Omental fat pad (tissue), 4 donors: ENCODE data around the gene TMEM176B. TPM values are rescaled to one million over a fixed set of nuclear protein-coding genes. Genes with fewer than 3 reads are reported as not detected.
A peak's percentile ranks its signal among the peaks of the same experiment; 100 is the strongest.
"Not testable (repeated sequence)": the region's sequence is repeated elsewhere in the genome, so short reads cannot be mapped to it uniquely, and the experiment has no call there.

Source experiments
- ATAC-seq: fragments of 150-250 bp; one replicate; pipeline ENCODE4 v1.9.1; 2016; ENCODE audit warnings: mild to moderate bottlenecking, moderate library complexity; ENCODE audit not compliant: low FRiP score
- DNase-seq: peaks from one replicate; pipeline ENCODE4 v3.0.0-alpha.2; 2019; ENCODE audit warnings: low spot score
- total RNA-seq, 4 donors: library from RNA; depleted of rRNA; stranded (reverse); fragments of >200 nt; gene quantifications; one replicate each; pipeline ENCODE4 v1.1.0, GENCODE V29; 2016
- TF ChIP-seq, protein P1 (sequence below), 3 donors: fragments of 450-650 bp; IDR thresholded peaks; one replicate each; pipeline ENCODE4 v1.5.1; 2016 to 2017; ENCODE audit warnings: antibody characterized with exemption in 3 of 3, mild to moderate bottlenecking in 3 of 3, moderate library complexity in 2 of 3

Gene TMEM176B
- total RNA-seq, 4 donors from 2014 or later: 35.9 to 122 (median 80.0) TPM

DNA sequence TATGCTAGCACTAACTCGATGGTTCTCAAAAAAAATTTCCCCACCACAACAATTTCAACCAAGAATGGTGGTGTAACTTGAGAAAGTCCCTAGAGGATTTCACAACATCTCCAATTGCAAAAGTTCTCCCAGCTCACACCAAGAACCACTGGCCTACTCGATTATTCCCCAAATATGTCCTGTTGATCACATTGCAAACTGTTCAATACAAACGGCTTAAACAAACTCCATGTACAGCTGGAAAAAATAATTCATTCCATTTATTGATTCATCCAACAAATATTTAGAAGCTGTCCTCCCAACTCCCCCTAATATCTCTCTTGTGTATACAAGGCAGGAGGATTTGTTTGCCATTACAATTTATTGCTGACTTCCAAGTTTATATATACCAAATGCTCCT is 19.1 kb downstream of the TMEM176B start:
- ATAC-seq: no peak
- TF ChIP-seq, protein P1, sequence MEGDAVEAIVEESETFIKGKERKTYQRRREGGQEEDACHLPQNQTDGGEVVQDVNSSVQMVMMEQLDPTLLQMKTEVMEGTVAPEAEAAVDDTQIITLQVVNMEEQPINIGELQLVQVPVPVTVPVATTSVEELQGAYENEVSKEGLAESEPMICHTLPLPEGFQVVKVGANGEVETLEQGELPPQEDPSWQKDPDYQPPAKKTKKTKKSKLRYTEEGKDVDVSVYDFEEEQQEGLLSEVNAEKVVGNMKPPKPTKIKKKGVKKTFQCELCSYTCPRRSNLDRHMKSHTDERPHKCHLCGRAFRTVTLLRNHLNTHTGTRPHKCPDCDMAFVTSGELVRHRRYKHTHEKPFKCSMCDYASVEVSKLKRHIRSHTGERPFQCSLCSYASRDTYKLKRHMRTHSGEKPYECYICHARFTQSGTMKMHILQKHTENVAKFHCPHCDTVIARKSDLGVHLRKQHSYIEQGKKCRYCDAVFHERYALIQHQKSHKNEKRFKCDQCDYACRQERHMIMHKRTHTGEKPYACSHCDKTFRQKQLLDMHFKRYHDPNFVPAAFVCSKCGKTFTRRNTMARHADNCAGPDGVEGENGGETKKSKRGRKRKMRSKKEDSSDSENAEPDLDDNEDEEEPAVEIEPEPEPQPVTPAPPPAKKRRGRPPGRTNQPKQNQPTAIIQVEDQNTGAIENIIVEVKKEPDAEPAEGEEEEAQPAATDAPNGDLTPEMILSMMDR (IDR thresholded peaks at IDR 0.05): no peak
- DNase-seq: no peak

DNA sequence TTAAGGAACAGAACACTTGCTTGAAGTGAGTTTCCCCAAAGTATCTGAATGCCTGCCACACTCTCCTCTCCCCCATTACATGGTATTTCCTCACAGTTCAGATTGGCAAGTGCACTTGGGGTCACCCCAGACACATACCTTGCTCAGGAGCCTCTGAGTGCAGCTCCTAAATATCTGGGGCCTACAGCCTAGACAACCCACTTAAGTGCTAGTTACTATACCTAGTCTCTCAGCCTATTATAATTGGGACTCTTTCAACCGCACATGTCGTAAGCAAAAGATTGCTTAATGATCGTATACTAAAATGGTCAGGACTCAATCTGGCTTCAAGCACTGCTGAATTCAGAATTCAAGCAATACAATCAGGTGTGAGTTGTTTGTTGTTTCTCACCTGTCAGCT is 19.9 kb downstream of the TMEM176B start:
- ATAC-seq: no peak
- TF ChIP-seq, protein P1 (IDR thresholded peaks at IDR 0.05): no peak

DNA sequence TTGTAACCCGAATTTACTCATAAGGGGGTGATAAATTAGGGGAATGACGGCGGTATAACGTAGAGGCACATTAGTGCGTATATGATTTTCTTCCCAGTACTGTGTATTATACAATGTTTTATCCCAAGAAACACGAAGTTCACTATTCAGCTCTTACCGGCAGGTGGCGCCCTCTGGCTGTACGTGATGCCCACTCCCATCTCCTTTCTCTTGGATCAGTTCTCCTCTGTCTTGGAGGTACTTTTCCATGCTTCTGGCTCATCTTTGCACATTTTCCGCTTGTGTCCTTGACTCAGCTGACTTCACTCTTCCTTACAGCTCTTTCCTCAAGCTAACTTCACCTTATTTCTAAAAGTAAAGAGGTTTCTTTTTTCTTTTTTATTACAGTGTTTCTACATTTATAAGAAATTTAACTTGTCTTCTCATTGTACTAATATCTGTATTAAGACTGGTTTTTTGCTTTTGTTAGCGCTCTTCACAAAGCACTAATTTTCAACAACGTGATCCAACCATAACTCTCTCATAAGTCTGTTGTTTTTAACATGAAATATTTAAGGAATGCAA is 21.3 kb downstream of the TMEM176B start:
- ATAC-seq: peak; percentile 88
- DNase-seq: peak; percentile 93

More for the DNA sequence above, 19.9 kb downstream of the TMEM176B start:
- DNase-seq: no peak

DNA sequence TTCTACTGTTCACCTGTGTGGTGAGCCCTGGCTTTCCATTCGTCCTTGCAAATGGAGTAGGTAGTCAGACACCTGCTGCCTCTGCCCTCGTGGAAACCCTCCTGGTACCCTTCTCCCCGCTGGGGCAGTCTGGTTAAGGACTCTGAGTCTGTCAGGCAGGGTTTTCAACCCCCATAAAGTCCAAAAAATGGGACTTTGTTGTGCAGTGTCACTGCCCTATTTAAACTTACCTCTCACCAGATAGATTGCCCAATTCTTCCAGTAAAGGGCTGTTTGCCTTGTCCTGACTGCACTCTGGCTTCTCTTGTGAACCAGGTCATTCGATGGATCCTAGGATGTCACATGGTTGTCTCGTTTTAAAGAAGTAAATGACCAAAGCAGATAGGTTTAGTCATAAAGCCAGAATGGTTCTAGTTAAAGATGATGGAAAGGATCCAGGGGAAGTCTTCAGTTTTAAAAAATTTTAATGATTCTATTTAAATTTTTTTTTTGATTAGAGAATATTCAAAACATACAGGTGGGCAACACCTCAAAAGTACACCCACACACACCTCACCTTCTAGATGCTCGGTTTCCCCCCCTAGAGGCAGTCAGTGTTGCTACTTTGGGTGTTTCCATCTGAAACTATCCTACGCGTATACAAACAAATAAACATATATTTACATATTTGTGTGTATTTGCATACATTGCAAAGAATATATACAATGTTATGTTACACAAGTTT is 22.0 kb downstream of the TMEM176B start:
- TF ChIP-seq, protein P1 (IDR thresholded peaks at IDR 0.05): no peak
- DNase-seq (no peak), ATAC-seq (no peak)

More for the DNA sequence above, 21.3 kb downstream of the TMEM176B start:
- TF ChIP-seq, protein P1 (IDR thresholded peaks at IDR 0.05): peak in 1 of 3 donors; percentile 79

DNA sequence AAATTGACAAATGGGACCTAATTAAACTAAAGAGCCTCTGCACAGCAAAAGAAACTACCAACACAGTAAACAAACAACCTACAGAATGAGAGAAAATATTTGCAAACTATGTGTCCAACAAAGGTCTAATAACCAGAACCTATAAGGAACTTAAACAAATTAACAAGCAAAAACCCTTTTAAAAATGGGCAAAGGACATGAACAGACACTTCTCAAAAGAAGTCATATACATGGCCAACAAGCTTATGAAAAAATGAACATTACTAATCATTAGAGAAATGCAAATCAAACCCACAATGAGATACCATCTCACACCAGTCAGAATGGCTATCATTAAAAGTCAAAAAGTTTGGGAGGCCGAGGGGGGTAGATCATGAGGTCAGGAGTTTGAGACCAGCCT is 26.0 kb downstream of the TMEM176B start:
- not testable (repeated sequence) for ATAC-seq, DNase-seq

DNA sequence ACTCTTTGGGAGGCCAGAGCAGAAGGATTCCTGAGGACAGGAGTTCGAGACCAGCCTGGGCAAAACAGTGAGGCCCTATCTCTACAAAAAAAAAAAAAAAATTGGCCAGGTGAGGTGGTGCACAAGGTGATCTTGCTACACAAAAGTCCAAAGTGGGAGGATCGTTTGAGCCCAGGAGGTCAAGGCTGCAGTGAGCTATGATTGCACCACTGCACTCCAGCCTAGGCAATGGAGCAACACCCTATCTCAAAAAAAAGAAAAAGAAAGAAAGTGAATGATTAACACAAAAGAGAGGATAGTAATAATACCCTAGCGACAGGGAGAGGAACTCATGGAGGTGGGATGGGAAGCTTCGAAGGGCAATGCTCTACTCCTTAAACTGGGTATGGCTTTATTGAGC is 30.4 kb downstream of the TMEM176B start:
- DNase-seq (no peak), ATAC-seq (no peak)
- TF ChIP-seq, protein P1 (IDR thresholded peaks at IDR 0.05): no peak

DNA sequence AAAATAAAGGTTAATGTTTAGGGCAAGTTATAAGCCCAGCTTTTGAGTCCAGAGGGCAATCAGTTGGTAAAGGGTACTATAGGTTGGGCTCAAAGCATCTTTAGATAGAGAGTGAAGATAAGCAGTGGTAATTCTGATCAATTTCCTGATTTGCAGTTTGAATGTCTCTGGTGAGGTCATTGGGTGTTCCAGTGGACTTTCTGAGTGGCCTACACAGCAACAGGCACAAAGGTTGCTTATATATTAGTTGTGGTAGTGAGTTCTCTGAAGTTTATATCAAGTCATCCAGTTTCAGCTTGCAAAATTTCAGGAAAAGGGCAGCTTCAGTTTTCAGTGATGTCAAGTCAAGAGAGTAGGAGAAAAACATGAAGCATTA is 33.8 kb downstream of the TMEM176B start:
- TF ChIP-seq, protein P1 (IDR thresholded peaks at IDR 0.05): no peak
- no peak for DNase-seq
- no peak for ATAC-seq
